ENCODE data around the gene C1QTNF12. TPM values are rescaled to one million over a fixed set of nuclear protein-coding genes. Genes with fewer than 3 reads are reported as not detected.
A peak's percentile ranks its signal among the peaks of the same experiment; 100 is the strongest.

C1QTNF12 gene
- polyA plus RNA-seq, 1 of the 3 experiments (the other 2 are of a cell fraction), result 0.59 TPM

DNA sequence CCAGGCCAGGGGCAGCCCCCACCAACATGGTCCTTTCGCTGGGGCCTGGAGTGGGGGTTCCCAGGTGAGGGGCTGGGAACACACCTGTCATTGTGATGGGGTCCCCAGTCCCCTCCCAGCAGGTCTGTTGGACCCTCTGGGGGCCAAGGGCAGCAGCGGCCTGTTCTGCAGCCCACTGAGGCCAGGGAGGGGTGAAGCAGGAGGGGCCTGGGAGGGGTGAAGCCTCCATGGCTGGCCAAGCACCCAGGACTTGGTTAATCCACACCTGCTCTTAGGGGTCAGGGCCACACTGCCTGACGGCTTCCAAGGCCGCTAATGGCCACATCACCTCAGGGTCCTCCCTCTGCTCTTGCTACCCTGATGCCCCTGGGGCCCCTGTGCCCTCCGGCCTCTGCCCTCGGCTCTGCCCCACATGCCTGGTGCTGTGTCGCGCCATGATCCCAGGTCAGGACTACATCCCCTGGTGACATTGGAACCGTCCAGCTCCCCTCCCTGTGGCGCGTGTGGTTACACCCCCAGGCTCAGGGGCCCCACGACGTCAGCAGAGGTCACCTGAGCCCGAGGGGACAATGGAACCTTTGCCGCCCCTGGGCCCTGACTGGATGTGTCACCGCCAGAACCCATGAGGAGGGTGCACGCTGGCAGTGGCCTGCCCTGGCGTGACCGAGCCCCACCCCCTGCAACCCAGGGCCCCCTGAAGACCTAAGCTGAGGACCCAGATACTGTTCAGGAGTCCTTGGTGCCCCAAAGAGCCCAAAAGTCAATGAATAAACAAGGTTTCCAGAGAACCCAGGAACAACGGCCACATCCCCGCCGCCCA, 47.2 kb downstream of the C1QTNF12 start:
- Histone ChIP-seq H3K4me2 (no peak overlapping the region), H2AFZ (ENCODE audit: low read depth) (no peak overlapping the region), H3K9ac (no peak overlapping the region), H3K27ac (ENCODE audit: low read depth in 2 of 2, low read length in 1 of 2) (no peak overlapping the region), H3K79me2 (ENCODE audit: insufficient read depth) (no peaks in the 10 kb centered on the region), H3K36me3 (replicated peaks in 1 of 2; ENCODE audit: control insufficient read depth in 1 of 2, insufficient read depth in 2 of 2, low read length in 1 of 2) (no peaks in the 10 kb centered on the region), H3F3A (replicated peaks; ENCODE audit: insufficient read depth) (no peaks in the 10 kb centered on the region), H3K9me3 (no peaks in the 10 kb centered on the region), H4K20me1 (ENCODE audit: insufficient read depth) (no peaks in the 10 kb centered on the region), H3K4me1 (ENCODE audit: control insufficient read depth in 1 of 2, insufficient read depth in 2 of 2, low read depth in 1 of 2, low read length in 1 of 2) (peaks cover 0 to 3% of the 10 kb centered on the region in 2 experiments; a peak in 1 of 4 replicates), H3K4me3 (ENCODE audit: low read depth in 2 of 2, low read length in 1 of 2) (no peak overlapping the region), H3K9me2 (no peaks in the 10 kb centered on the region), H3K27me3 (ENCODE audit: insufficient read depth) (no peaks in the 10 kb centered on the region)
- ChIA-PET CTCF (interaction anchor here (1.0 to 2.2 kb wide), 2 partner anchors 77 to 92 kb away, joined by 3 to 5 read pairs; no protein-coding TSS in a partner anchor), POLR2A (no interaction called here)
- peak; percentile 39 for DNase-seq
- TF ChIP-seq TCF12 (IDR thresholded peaks at IDR 0.05), result no peak
- TF ChIP-seq MXI1 (IDR thresholded peaks at IDR 0.05; ENCODE audit: low read depth, low read length), result no peak
- TF ChIP-seq, protein P1, sequence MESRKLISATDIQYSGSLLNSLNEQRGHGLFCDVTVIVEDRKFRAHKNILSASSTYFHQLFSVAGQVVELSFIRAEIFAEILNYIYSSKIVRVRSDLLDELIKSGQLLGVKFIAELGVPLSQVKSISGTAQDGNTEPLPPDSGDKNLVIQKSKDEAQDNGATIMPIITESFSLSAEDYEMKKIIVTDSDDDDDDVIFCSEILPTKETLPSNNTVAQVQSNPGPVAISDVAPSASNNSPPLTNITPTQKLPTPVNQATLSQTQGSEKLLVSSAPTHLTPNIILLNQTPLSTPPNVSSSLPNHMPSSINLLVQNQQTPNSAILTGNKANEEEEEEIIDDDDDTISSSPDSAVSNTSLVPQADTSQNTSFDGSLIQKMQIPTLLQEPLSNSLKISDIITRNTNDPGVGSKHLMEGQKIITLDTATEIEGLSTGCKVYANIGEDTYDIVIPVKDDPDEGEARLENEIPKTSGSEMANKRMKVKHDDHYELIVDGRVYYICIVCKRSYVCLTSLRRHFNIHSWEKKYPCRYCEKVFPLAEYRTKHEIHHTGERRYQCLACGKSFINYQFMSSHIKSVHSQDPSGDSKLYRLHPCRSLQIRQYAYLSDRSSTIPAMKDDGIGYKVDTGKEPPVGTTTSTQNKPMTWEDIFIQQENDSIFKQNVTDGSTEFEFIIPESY (IDR thresholded peaks at IDR 0.05; ENCODE audit: borderline replicate concordance, low read depth), result no peak
- TF ChIP-seq GATA2 (CRISPR knock-in tag; IDR thresholded peaks at IDR 0.05), result no peak
- no peak for TF ChIP-seq JUND (IDR thresholded peaks at IDR 0.05)
- TF ChIP-seq, protein P2, sequence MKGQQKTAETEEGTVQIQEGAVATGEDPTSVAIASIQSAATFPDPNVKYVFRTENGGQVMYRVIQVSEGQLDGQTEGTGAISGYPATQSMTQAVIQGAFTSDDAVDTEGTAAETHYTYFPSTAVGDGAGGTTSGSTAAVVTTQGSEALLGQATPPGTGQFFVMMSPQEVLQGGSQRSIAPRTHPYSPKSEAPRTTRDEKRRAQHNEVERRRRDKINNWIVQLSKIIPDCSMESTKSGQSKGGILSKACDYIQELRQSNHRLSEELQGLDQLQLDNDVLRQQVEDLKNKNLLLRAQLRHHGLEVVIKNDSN (IDR thresholded peaks at IDR 0.05; ENCODE audit: borderline replicate concordance, low read depth), result no peak
- TF ChIP-seq, protein P3, sequence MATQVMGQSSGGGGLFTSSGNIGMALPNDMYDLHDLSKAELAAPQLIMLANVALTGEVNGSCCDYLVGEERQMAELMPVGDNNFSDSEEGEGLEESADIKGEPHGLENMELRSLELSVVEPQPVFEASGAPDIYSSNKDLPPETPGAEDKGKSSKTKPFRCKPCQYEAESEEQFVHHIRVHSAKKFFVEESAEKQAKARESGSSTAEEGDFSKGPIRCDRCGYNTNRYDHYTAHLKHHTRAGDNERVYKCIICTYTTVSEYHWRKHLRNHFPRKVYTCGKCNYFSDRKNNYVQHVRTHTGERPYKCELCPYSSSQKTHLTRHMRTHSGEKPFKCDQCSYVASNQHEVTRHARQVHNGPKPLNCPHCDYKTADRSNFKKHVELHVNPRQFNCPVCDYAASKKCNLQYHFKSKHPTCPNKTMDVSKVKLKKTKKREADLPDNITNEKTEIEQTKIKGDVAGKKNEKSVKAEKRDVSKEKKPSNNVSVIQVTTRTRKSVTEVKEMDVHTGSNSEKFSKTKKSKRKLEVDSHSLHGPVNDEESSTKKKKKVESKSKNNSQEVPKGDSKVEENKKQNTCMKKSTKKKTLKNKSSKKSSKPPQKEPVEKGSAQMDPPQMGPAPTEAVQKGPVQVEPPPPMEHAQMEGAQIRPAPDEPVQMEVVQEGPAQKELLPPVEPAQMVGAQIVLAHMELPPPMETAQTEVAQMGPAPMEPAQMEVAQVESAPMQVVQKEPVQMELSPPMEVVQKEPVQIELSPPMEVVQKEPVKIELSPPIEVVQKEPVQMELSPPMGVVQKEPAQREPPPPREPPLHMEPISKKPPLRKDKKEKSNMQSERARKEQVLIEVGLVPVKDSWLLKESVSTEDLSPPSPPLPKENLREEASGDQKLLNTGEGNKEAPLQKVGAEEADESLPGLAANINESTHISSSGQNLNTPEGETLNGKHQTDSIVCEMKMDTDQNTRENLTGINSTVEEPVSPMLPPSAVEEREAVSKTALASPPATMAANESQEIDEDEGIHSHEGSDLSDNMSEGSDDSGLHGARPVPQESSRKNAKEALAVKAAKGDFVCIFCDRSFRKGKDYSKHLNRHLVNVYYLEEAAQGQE (IDR thresholded peaks at IDR 0.05; ENCODE audit: low read depth, low read length), result no peak
- TF ChIP-seq TEAD4 (IDR thresholded peaks at IDR 0.05; ENCODE audit: borderline replicate concordance, insufficient read depth), result no peak
- WGBS (ENCODE audit: low lambda C conversion rate), result 69% methylated on average over 10 of the region's 22 CpGs

All from SK-N-SH (cell line).